ENCODE measurements around the gene BTBD17. TPM values are rescaled to one million over a fixed set of nuclear protein-coding genes. Genes with fewer than 3 reads are reported as not detected.

The BTBD17 gene
- total RNA-seq, 6 donors from 2014 or later: 1.2 TPM; not detected in 5

DNA sequence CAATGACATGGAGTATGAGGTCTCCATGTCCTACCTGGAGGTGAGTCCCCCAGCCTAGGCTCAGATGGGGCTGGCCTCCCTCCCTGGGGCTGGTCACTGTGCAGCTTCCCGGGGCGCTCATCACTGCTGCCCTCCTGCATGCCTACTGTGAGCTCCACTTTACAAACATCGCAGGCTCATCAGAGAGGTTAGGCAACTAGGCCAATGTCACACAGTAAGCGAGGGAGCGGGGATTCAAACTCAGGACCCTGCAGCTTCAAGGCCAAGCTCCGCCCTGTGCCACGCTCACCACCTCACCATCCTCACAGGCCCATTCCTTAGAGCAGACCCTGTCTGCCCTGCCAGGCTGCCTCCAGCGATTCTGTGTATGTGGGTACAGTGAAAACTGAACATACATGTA, 18.5 kb downstream of the BTBD17 start:
- H3K27me3 ChIP-seq: no peaks in the 10 kb centered on the region

DNA sequence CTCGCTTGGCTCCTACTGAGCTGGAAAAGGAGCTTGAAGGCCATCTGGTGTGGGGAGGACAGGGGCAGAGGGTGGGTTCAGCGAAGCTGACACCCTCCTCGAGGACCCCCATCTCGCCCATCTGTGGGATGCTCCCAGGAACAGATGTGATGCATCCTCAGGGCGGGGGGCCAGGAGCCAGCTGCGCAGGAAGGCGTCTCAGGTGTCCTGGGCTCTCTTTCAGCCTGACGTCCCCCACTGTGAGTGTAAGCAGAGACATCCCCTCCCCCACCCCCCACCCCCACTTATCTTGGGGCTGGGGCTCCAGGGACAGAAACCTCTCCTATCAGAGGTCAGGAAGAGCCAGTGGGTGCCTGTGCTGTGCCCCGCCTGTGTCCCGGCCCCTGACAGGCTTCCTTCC, 19.4 kb downstream of the BTBD17 start:
- no peak overlapping the region for H3K4me3 ChIP-seq
- H3K27me3 ChIP-seq: no peaks in the 10 kb centered on the region
- H3K4me1 ChIP-seq: no peaks in the 10 kb centered on the region
- no peaks in the 10 kb centered on the region for H3K9me3 ChIP-seq
- TF ChIP-seq, protein P1, sequence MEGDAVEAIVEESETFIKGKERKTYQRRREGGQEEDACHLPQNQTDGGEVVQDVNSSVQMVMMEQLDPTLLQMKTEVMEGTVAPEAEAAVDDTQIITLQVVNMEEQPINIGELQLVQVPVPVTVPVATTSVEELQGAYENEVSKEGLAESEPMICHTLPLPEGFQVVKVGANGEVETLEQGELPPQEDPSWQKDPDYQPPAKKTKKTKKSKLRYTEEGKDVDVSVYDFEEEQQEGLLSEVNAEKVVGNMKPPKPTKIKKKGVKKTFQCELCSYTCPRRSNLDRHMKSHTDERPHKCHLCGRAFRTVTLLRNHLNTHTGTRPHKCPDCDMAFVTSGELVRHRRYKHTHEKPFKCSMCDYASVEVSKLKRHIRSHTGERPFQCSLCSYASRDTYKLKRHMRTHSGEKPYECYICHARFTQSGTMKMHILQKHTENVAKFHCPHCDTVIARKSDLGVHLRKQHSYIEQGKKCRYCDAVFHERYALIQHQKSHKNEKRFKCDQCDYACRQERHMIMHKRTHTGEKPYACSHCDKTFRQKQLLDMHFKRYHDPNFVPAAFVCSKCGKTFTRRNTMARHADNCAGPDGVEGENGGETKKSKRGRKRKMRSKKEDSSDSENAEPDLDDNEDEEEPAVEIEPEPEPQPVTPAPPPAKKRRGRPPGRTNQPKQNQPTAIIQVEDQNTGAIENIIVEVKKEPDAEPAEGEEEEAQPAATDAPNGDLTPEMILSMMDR (IDR thresholded peaks at IDR 0.05): no peak
- TF ChIP-seq POLR2A (IDR thresholded peaks at IDR 0.05) (no peak), POLR2AphosphoS5 (IDR thresholded peaks at IDR 0.05) (no peak), EP300 (IDR thresholded peaks at IDR 0.05) (no peak)
- 82 to 86% methylated on average over 2 to 10 of the region's 10 CpGs for WGBS, 2 donors
- no peaks in the 10 kb centered on the region for H3K36me3 ChIP-seq
- no peak overlapping the region for H3K27ac ChIP-seq
- peak in 1 of 2 donors; percentile 22 for DNase-seq
- ATAC-seq (ENCODE audit: low FRiP score in 2 of 2): no peak

More for the DNA sequence above, 18.5 kb downstream of the BTBD17 start:
- Histone ChIP-seq H3K36me3 (no peaks in the 10 kb centered on the region), H3K4me1 (no peaks in the 10 kb centered on the region), H3K4me3 (no peak overlapping the region), H3K9me3 (no peaks in the 10 kb centered on the region), H3K27ac (no peak overlapping the region)
- 86 to 96% methylated on average over 8 of the region's 8 CpGs for WGBS, 2 donors
- ATAC-seq (ENCODE audit: low FRiP score in 2 of 2) (no peak), DNase-seq (peak in 1 of 2 donors; percentile 6)
- TF ChIP-seq, protein P1 (IDR thresholded peaks at IDR 0.05): no peak
- TF ChIP-seq POLR2A (IDR thresholded peaks at IDR 0.05) (no peak), EP300 (IDR thresholded peaks at IDR 0.05) (no peak), POLR2AphosphoS5 (IDR thresholded peaks at IDR 0.05) (no peak)

DNA sequence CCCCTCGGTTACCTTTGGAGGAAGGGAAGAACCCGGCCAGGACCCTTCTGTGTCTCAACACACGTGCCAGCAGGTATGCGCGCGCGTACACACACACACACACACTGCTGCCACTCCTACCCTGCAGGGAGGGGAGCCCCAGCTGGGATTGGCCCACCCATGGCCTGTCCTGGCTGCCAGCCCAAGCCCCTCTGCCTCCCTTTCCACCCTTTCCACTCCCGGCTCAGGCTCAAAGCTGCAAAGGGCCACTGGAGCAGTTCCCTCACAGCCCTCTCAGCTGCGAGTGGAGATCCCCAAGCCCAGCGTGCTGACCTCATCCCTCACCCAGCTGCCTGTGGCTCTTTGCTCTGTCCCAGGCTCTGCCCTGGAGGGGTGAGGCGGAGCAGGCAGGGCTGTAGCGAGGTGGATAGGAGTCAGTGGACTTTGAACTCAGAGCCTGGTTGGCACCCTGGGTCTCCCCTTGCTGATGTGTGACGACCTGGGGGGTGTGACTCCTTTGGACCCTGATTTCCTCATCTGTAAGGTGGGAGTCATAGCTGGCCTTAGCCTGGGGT, 21.1 kb downstream of the BTBD17 start:
- WGBS, 2 donors: 65 to 69% methylated on average over 5 to 13 of the region's 13 CpGs
- no peak overlapping the region for H3K27ac ChIP-seq
- ATAC-seq (ENCODE audit: low FRiP score in 2 of 2) (no peak), DNase-seq (peak in 1 of 2 donors; percentile 48)
- no peaks in the 10 kb centered on the region for H3K4me1 ChIP-seq
- H3K36me3 ChIP-seq: no peaks in the 10 kb centered on the region
- TF ChIP-seq POLR2A (IDR thresholded peaks at IDR 0.05) (no peak), EP300 (IDR thresholded peaks at IDR 0.05) (no peak), POLR2AphosphoS5 (IDR thresholded peaks at IDR 0.05) (no peak)
- TF ChIP-seq, protein P1 (IDR thresholded peaks at IDR 0.05): no peak
- no peaks in the 10 kb centered on the region for H3K9me3 ChIP-seq
- H3K27me3 ChIP-seq: no peaks in the 10 kb centered on the region
- H3K4me3 ChIP-seq: no peak overlapping the region

DNA sequence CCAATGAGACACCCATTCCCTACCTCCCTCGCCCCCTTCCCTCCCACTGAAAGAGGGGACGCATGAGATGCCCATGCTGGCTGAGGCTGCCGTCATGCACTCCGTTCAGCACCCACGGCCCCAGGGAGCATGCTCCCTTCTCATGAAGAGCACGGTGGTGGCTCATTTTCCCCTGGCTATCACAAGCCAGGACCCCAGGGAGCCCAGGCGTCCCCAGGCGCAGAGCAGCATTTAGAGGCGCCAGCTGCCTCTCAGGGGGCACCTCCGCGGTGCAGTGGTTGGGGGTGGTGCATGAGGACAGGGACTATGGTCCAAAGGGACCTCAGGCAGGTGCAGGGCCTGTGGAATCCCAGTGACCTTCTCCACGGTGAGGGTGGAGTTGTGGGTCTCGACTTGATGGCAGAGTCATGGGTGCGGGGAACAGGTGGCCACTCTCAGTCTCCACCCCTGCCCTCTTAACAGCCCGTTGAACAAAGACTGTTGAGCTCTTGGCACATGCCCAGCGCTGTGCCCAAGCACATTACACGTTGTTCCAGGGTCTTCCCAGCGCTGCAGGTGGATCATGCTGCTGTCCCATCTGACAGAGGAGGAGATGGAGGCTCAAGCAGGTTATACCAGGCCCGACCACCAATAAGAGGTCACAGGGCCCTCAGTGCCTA, 22.0 kb downstream of the BTBD17 start:
- ATAC-seq (ENCODE audit: low FRiP score in 2 of 2) (no peak), DNase-seq (peak in 1 of 2 donors; percentile 54)
- no peaks in the 10 kb centered on the region for H3K27me3 ChIP-seq
- no peak overlapping the region for H3K27ac ChIP-seq
- TF ChIP-seq, protein P1 (IDR thresholded peaks at IDR 0.05): no peak
- no peak for TF ChIP-seq POLR2A (IDR thresholded peaks at IDR 0.05)
- no peak for TF ChIP-seq POLR2AphosphoS5 (IDR thresholded peaks at IDR 0.05)
- TF ChIP-seq EP300 (IDR thresholded peaks at IDR 0.05): no peak
- H3K4me3 ChIP-seq: no peak overlapping the region
- no peaks in the 10 kb centered on the region for H3K36me3 ChIP-seq
- no peaks in the 10 kb centered on the region for H3K9me3 ChIP-seq
- H3K4me1 ChIP-seq: no peaks in the 10 kb centered on the region
- 68 to 76% methylated on average over 6 to 18 of the region's 19 CpGs for WGBS, 2 donors
